Islet of Langerhans (tissue), 1 donor: ENCODE data around the gene PLXNA2.

ENCODE experiments used
- FAIRE-seq: peaks from one replicate; lab custom pipeline; 2011; peaks lifted over from hg19 to GRCh38; lab: Jason Lieb, UNC

Gene PLXNA2

DNA sequence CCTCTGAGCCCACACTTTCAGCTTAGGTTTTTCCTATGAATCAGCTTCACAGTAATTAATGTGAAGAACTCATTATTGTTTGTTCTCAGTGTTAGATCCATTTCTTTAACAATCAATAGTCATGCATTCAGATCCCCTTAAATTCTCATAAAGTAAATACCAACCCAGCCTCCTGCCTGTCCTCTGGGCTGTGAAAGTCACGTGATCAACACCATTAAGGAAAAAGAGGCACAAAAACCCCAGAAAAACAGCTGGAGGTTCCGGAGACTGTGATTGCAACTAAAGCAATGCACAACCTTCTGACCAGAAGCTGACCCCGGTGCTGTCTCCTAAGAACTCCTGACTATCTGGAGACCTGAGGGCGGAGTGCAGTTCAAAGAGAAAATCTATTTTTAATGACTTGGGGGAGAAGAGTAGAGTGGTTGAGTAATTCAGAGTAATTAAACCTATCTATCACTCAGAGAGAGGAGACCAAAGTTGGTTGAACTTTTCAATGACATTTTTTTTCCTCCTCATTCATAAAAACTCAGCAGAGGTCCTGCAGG, 132.5 kb downstream of the PLXNA2 start:
- FAIRE-seq, result no peak

DNA sequence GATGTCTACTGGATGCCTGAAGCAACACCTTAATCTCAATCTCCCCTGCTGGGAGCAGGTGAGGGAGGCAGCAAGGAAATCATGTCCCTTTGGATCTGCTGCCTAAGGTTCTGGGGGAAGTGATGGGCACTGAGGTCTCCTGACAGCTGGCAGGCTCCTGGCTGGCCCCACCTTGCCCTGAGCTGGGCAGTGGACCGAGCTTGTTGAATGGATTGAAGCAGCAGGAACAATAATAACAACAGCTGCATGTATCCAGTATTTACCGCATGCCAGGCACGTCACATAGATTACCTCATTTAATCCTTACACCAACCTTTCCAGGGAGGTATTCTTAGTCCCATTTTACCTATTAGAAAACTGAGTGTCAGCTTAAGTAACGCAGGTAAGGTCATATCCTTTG, 133.9 kb downstream of the PLXNA2 start:
- no peak for FAIRE-seq

DNA sequence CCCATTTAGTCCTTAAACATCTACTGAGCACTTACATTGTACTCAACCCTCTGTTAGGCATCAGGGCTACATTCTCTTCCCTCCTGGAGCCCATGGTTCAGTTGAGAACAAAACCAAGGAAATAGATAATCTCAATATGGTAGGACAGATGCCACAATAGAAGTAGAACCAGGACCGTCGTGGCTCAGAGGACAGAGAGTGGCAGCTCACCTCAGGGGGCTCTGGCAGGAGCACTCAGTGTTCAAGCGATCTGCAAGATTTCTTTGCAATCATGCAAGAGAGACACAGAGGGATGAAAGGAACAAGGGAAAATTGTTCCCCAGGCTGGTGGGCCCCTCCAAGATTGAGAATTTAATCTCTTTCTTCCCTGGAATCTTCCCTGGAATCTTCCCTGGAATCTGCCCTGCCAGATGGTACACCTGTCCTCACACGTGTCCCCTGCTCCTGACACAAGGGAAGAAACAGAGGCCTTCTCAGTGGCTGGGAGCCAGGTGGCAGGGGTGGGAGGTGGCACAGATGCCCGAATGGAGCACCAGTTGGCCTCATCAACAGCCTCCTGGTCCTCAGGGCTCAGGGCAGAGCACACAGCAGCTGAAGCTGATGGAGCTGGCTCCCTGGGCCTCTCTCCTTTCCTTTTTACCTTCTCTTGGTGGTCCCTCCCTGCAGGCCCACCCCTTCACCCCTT, 135.4 kb downstream of the PLXNA2 start:
- no peak for FAIRE-seq

DNA sequence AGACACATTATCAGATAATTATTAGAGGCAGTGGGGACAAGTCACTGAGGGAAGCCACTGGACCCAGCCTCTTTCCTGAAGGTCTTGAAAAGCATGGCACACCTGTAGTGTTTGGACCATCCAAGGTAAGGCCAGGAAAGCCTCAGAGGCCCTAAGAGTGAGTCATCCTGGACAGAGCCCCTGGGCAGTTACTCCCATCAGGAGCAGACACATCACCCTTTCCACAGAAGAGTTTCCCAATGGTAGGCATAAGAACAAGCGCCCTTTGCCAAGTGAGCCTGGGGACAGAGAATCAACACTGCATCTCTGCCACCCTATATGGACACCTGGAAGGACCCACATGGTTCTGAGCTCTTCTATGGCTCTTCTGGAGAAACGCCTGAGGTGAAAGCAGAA, 136.0 kb downstream of the PLXNA2 start:
- FAIRE-seq, result no peak

DNA sequence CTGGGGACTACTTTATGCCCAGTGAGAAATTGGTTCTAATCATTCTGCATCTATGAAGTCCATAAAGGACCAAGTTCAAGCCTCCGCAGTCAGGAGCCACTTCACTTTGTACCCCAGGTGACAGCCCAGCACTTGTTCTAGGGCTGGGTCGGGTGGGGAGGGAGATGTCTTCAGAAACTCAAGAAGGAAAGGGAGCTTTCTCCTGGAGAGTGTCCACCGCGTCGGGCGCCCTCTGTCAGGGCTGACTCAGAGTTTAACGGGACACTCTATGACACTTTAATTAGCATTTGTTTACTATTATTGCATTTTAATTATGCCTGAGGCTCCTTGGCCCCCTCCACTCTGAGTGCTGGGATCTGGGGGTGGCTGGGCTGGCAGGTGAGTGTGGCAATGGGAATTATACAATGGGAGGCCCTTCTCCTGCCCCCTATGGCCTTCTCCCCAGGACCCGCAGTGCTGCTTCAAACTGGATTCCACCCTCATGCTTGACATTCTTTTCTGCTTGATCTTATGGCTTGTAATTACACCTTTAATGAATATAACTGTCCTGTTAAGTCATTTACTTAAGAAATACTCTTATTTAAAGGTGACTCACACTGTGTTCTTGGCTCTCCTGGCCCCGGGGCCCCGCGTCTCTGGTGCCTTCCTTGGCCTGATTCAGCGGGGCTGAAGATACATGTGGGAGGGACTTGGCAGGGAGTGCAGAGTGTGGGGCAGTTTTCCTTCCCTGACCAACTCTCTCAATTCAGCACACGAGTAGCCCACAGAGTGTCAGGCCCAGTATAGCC, 136.6 kb downstream of the PLXNA2 start:
- FAIRE-seq, result no peak

DNA sequence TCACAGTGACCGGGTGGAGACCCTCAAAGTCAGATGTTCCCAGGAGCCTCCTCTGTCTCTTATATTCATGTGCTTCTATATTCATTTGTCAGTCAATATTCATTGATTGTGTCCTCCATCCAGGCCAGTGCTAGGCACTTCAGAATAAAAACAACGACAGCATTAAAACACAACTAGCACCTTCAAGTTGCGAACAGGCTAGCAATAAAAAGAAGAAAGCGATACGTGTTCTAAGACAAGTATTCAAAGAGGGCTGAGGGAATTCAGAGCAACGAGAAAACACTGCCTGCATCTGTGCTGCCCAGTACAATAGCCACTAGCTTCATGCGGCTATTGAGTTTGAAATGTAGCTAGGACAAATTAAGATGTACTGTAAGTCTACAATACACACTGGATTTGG, 138.0 kb downstream of the PLXNA2 start:
- no peak for FAIRE-seq

DNA sequence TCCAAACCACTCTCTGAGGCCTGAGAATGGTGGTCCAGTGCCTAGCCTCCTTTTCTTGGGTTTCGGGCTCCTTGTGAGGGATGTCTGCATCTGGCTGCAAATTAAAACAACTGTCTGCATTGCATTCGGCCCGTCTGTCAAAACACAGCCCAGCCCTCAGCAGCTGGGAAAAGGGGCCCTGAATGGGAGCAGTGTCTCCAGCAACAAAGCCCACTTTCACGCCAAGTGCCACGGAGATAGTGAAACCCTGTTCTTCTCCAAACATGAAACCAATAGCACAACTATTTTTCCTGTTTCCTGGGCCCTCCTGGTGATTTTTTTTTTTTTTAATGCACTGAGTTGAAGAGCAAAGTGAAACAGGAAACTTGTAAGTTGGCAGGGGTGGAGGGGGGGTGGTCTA, 138.4 kb downstream of the PLXNA2 start:
- no peak for FAIRE-seq

DNA sequence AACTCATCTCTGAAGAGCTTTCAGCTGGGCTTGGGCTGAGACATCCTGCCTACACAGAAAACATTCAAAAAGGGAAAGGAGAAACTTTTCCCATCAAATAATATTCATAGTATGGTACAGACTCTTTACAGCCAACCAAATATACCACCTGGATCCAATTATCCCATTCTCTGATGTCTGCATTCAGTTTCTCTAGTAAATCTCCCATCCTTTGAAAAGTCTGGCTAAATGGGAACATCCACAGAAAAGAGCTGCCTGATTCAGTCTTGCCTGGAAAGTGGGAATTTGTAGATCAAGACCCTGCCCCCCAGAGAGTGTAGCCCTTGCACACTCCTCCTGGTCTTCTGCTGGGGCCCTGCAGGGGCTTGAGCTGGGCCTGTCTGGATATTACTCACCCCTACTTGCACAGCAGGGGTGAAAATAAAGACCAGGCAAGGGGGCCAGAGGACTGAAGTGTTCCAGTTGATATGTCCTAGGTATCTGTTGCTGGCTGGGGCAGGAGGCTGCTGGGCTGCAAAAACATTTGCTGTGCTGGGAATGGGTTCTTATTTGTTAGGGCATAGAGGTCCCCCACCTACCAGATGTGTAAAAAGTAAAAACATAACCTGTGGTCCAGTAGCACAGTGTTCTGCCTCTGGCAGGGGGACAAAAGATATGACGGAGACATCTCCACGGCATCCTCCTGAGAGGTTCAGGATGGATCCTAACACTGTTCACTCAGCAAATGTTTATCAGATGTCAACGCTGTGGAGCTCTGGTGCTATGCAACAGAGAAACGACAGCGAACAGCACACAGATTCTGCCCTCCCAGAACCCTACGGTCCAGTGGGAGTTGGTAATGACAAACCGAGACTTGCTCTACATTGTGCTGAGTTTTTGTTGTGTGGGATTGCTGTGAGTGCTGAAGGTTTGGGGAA, 140.3 kb downstream of the PLXNA2 start:
- no peak for FAIRE-seq

DNA sequence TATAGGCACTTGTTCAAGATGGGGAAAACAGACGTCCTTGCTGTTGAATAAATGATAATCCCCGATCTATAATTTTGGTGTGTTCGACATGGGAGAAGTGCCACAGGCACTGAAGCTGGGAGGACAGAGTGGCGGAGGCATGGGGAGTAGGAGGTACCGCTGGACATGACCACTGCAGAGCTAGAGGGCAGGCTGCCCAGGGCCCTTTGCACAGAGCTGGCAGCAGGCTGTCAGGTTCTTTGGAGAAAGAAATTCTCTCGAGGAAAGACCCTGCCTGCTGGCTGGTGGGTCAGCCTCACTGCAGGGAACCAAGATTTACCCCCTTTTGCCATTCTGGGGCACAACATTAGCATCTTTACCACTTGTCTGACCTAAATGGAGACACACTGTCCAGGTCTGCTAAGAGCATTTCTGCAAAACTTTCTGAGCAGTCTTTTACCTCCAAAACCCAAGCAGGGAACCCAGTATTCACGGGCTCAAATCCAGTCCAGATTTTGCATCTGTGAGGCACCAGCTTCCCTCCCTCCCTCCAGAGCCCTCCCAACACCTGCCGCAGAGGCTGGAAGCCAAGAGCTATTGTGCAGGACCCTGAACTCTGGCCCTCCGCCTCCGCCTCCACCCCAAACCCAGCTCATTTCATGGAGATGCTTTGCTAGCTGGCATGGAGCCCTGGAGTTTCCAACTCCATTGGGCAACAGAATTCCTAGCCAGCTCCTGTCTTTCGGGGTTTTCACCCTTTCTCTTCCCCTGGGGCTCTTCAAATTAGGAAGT, 142.3 kb downstream of the PLXNA2 start:
- FAIRE-seq, result no peak

DNA sequence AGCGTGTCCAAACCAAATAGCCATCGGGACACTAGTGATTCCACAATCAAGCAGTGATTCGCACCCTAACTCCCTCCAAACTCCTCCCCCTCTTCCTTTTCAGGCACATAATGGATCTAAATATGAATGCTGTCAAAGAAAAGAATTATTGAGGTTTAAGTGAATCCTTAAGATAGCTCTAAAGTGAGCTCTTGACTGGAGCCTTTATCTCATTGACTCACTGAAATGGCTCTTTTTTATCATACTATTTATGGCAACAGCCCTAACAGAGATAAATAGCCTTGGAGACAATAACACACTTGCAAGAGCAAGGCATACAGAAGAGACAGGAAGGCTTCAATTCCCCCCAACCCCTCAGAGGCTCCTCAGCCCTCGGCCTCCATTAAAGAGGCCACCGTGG, 143.3 kb downstream of the PLXNA2 start:
- FAIRE-seq, result no peak

DNA sequence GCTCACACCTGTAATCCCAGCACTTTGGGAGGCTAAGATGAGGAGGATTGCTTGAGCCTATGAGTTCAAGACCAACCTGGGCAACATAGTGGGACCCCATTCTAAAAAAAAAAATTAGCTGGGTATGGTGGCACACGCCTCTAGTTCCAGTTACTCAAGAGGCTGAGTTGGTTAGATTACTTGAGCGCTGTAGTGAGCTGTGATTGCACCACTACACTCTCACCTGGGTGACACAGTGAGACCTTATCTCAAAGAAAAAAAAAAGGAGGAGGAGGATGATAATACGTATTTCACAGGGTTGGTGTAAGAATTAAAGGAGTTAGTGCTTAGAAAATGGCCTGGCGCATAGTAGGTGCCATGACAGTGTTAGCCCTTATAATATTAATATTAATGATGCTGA, 144.1 kb downstream of the PLXNA2 start:
- no peak for FAIRE-seq

DNA sequence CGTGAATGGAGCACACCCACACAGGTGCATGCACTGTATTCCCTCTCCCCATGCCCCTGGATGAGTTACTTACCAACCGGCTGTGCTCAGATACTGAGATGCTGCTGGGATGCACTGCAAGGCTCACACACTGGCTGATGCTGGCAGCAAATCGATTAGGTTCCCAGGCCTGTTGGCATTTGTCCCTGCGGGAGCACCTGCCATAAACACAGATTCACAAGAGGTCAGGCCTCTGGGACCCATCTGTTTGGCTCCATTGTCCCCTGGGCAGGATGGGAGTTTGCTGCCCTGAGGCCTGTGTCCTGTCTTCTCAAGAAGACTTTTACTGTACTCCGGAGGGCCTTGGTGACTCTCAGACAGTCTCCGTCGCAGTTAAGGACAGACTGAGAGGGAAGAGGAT, 145.4 kb downstream of the PLXNA2 start:
- no peak for FAIRE-seq

DNA sequence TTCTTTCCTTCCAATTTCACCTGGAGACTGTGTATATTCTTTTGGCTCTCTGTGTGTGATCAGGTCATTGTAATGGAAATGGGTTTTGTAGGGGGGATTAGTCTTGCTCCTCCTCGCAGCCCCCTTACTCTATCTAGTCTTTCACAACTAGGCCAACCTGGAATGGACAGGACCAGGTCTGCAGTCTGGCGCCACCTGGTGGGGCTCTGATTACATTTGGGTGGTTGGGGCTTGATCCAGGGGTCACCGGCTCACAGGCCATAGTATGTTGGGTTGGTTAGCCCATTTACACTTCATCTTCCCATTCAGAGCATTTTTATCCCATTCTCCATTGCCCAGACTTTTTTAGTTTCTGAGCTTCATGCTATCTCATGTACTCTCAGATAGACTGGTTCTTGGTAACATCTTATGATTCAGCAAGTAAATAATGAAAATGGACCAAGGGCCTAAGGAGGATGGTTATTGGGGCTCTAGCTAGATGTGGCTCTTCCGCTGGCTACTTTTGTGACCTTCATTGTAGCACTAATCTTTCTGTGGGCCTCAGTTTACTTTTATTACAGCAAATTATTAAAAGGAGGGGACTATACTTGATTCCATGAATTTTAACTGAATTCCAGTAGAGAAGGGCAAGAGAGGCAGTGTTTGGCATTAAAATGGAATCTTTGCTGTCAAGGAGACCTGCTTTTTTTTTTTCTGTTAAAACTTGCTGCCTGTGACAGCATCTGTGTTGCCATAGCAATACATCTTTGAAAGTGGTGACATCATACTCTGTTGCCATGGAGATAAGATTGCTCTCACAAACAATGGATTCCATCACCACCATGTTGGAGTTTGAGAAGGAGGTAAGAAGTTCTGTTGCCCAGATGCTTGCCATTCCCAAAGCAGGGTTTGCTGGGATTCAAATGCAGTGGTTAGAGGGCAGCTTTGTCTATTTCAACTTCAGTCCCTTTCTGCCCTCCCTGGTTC, 150.1 kb downstream of the PLXNA2 start:
- no peak for FAIRE-seq

DNA sequence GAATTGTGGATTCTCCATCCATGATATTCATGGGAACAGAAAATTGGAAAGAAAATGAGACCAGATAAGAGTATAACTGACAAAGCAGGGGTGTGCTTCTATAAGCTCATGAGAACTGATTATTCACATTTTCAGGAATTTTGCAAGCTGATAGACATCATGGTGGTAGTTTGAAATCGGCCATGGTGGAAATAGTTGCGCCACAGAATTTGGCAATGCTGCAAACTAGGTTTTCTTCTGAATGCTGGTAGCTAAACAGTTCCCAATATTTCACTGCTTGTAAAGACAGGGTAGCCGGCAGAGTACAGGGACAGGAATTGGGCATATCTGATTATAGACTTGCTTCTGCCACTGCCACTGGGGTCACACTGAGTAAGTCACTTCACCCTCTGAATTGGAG, 151.1 kb downstream of the PLXNA2 start:
- no peak for FAIRE-seq

DNA sequence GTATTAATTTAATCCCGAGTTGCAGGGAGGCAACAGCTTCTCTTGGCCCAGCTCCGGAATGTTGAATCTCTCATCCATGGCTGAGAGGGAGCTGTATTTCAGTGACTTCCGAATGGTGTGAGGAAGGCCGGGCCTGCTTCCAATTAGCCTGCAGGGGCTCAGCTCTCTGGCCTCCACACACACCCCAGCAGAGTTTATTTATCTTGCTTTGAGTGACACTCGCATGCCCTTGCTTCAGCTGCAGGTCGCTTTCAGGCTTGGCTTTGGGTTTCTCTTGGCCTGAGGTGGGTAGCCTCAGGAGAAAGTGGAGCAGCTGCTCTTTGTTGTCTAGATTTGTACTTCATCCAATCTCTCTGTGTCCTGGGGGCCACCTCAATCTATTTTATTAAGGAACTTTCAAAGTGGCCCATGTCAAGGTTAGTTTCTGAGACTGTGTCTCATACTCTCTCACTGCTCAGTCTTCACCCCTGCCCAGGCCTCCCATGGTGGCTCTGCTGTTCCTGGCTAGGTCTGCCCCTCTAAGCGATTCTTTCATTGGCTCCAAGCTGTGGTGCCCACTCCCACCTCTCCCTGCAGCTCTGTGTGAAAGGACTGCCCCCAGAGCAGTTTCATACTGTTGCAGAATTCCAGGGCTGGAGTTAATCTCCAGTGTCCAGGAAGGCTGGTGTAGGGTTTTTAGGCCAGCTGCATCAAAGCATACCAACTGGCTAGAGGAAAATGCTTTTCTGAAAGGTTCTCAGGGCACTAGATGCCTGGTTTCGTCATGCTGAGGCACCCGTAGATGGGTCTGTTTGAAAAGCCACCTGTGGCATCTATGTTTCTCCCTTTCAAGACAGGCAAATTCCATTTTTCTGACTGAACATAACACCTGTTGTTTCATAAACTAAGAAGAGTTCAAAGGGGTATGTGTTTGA, 153.5 kb downstream of the PLXNA2 start:
- FAIRE-seq, result no peak

DNA sequence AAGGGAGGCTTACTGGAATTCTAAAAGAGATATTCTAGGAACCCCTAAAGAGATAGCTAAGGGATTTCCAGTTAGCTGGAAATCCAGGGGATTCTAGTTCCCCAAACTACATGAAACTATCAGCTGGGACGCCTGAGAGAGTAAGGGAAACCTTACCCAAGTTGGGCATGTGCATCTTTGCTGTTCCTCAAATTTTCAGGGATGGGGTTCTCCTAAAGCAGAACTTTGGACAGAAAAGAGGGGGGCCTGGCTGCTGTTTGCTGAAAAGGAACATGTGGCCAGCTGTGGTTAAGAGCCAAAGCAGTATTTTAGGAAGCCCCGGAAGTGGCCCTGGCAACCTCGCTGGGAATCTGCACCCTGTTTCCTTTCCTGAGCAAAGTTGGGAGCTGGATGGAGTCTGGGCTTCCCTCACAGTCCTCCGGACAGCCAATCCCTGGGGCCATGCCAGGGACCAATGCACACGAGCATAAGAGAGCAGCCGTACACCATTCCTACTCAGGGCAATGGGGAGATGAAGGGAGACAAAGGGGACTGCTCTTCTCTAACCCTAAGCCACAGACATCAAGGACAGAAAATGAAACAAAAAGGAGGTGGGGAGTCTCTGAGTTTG, 154.3 kb downstream of the PLXNA2 start:
- FAIRE-seq, result no peak

DNA sequence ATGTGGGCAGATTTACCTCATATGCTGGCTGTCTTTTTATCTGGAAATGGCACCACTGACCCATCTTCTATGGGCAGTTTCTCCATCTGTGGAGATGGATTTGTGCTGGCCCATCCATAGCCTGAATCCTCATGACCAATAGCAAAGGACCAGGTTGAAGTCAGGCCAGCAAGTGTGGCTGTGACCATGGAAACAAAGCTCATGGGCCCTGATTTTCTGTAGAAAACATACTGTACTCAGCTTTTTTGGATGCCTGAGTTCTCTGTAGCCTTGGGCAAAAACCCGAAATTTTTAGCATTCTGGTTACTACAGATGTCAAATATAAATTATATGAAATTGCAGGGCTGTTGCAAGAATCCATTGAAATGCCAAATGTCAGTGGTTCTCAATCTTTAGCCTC, 155.0 kb downstream of the PLXNA2 start:
- FAIRE-seq, result no peak

DNA sequence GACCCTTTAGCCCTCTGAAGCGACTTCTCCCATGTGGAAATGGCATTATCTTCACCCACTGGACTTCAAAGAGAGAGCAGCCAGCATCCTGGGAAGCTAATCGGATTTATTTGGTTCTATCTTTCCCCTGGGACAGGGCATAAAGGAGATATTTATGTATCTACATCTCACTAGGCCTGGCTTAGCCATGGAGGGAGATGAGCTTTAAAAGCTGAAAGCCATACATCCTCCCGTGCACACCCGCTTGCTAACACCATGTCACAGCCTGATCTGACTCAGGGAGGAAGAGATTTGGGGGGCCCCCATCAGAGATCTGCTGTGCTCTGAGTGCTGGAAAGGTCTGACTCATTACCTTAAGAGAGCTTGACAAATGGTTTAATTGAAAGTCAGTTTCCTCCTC, 155.9 kb downstream of the PLXNA2 start:
- FAIRE-seq, result no peak
